NCI-H1105 treated with DMSO at 0.1 percent for 48 hours (cell line): Measurements from ENCODE around the gene ATP6V1F.
"Not testable (repeated sequence)": the region's sequence is repeated elsewhere in the genome, so short reads cannot be mapped to it uniquely, and the experiment has no call there.

Source experiments
- DNase-seq: peaks from one replicate; lab custom pipeline; 2025; lab: John Stamatoyannopoulos, UW

Gene ATP6V1F

GRCh38 chr7:128902761-128903585, 40.3 kb downstream of the ATP6V1F start:
- no peak for DNase-seq

GRCh38 chr7:128903621-128904361, 41.1 kb downstream of the ATP6V1F start:
- DNase-seq: no peak

- DNase-seq: peak; percentile 74
These were observed 41.9 kb downstream of the ATP6V1F start for GRCh38 chr7:128904381-128905197.

- DNase-seq: no peak
These were observed 43.5 kb downstream of the ATP6V1F start for GRCh38 chr7:128906001-128906765.

- no peak for DNase-seq
These were observed 44.3 kb downstream of the ATP6V1F start for GRCh38 chr7:128906766-128907559.

GRCh38 chr7:128908750-128909624, 46.3 kb downstream of the ATP6V1F start:
- DNase-seq: no peak

GRCh38 chr7:128909625-128910568, 47.2 kb downstream of the ATP6V1F start:
- no peak for DNase-seq

- no peak for DNase-seq
These were observed 47.9 kb downstream of the ATP6V1F start, which contains the start of gene KCP for GRCh38 chr7:128910569-128910945. KCP (minus strand) TSS chr7:128910709; CDS start chr7:128910676, 33 bp downstream.

GRCh38 chr7:128911423-128912031, 48.9 kb downstream of the ATP6V1F start:
- DNase-seq: no peak

GRCh38 chr7:128912281-128912680, 49.6 kb downstream of the ATP6V1F start:
- DNase-seq: no peak

- not testable (repeated sequence) for DNase-seq
These were observed 50.2 kb downstream of the ATP6V1F start for GRCh38 chr7:128912709-128913495.

GRCh38 chr7:128913870-128914565, 51.4 kb downstream of the ATP6V1F start:
- no peak for DNase-seq

GRCh38 chr7:128914566-128915151, 52.0 kb downstream of the ATP6V1F start:
- DNase-seq: no peak

- no peak for DNase-seq
These were observed 52.7 kb downstream of the ATP6V1F start for GRCh38 chr7:128915271-128915819.
